GM12878 (cell line): ENCODE results near the gene AAMP. TPM values are rescaled to one million over a fixed set of nuclear protein-coding genes. Genes with fewer than 3 reads are reported as not detected.

Experiments
- ATAC-seq: fragments of 200-7000 bp; cut with Tn5 transposase; 3 replicates; pipeline ENCODE4 v1.9.1; 2020; ENCODE audit warnings: mild to moderate bottlenecking, moderate library complexity
- BruUV-seq: library from RNA; stranded (reverse); fragments of 400-500 nt; replicated peaks from 2 replicates; lab custom pipeline; 2021; lab: Mats Ljungman, UMichigan
- CTCF ChIA-PET: fragments of 300-600 bp; sonication (Branson Sonifier 250); formaldehyde crosslinking; extraction: SDS; loops from one replicate; lab custom pipeline; 2021; ENCODE audit warnings: inconsistent platforms; lab: Yijun Ruan, JAX
- POLR2A ChIA-PET: fragments of 350-600 bp; formaldehyde crosslinking; extraction: SDS; loops from one replicate; lab custom pipeline; 2021; ENCODE audit warnings: inconsistent platforms; lab: Charles Lee
- RAD21 ChIA-PET: fragments of 300-600 bp; sonication (Branson Sonifier 250); formaldehyde crosslinking; loops from one replicate; lab custom pipeline; 2023; ENCODE audit warnings: antibody characterized with exemption; ENCODE audit not compliant: unreplicated experiment; lab: Charles Lee
- SMC1A ChIA-PET: fragments of 300-600 bp; sonication (Branson Sonifier 250); formaldehyde crosslinking; loops from one replicate; lab custom pipeline; 2023; ENCODE audit not compliant: unreplicated experiment, uncharacterized antibody; lab: Charles Lee
- DNase-seq: peaks from one replicate; pipeline ENCODE4 v3.0.0-alpha.2; 2011; ENCODE audit warnings: low read depth, low spot score
- FAIRE-seq: peaks from 3 replicates; lab custom pipeline; 2011; peaks lifted over from hg19 to GRCh38; lab: Jason Lieb, UNC
- H2AFZ ChIP-seq: 2 replicates; pipeline ENCODE4 v1.6.0; 2011; ENCODE audit warnings: low read depth, low read length, control low read depth; ENCODE audit not compliant: control insufficient read depth
- H3K27ac ChIP-seq: 2 replicates; pipeline ENCODE4 v1.5.1; 2011; ENCODE audit warnings: control low read depth; ENCODE audit not compliant: control insufficient read depth, insufficient read depth
- H3K27me3 ChIP-seq, 2 experiments: replicated peaks in 1 of 2; 2 replicates each; pipeline versions ENCODE4 v1.6.0 to v1.6.1; 2011; ENCODE audit warnings: low read length in 1 of 2; ENCODE audit not compliant: control insufficient read depth in 2 of 2, insufficient read depth in 2 of 2
- H3K36me3 ChIP-seq, 2 experiments: 2 replicates each; pipeline ENCODE4 v1.5.1; 2011; ENCODE audit warnings: low read length in 1 of 2; ENCODE audit not compliant: control insufficient read depth in 2 of 2, insufficient read depth in 2 of 2
- H3K4me1 ChIP-seq: 2 replicates; pipeline ENCODE4 v1.6.1; 2011; ENCODE audit warnings: mild to moderate bottlenecking, low read length, moderate library complexity, mixed read lengths; ENCODE audit not compliant: control insufficient read depth, insufficient read depth
- H3K4me2 ChIP-seq: 2 replicates; pipeline ENCODE4 v1.6.0; 2011; ENCODE audit warnings: control low read depth; ENCODE audit not compliant: control insufficient read depth, insufficient read depth
- H3K4me3 ChIP-seq: fragments of 200-600 bp; sonication (generic); 2 replicates; pipeline ENCODE4 v1.5.1; 2016
- H3K79me2 ChIP-seq: 2 replicates; pipeline ENCODE4 v1.6.0; 2011; ENCODE audit warnings: low read length; ENCODE audit not compliant: control insufficient read depth, insufficient read depth
- H3K9ac ChIP-seq: 2 replicates; pipeline ENCODE4 v1.8.0; 2011; ENCODE audit warnings: low read length, control low read depth, mixed read lengths; ENCODE audit not compliant: control insufficient read depth, insufficient read depth
- H3K9me3 ChIP-seq: replicated peaks from 3 replicates; pipeline ENCODE4 v1.5.1; 2011; ENCODE audit warnings: mild to moderate bottlenecking, low read length; ENCODE audit not compliant: control insufficient read depth, insufficient read depth
- H4K20me1 ChIP-seq: 2 replicates; pipeline ENCODE4 v1.6.0; 2011; ENCODE audit not compliant: control insufficient read depth, insufficient read depth
- BRCA1 ChIP-seq: IDR thresholded peaks from 2 replicates; pipeline ENCODE4 v1.6.1; 2011; ENCODE audit warnings: low read depth, low read length, improper control_type of control experiment
- IKZF2 ChIP-seq, 2 experiments: fragments of 450-650 bp; IDR thresholded peaks; 2 replicates each; pipeline ENCODE4 v1.6.1; 2017; ENCODE audit warnings: mild to moderate bottlenecking in 2 of 2, moderate library complexity in 2 of 2
- NRF1 ChIP-seq: conservative IDR thresholded peaks from 2 replicates; pipeline ENCODE4 v1.6.1; 2011; ENCODE audit warnings: mild to moderate bottlenecking, low read depth, low read length, improper control_type of control experiment
- SMAD5 ChIP-seq: IDR thresholded peaks from 2 replicates; pipeline ENCODE4 v1.6.1; 2016; ENCODE audit warnings: antibody characterized with exemption, low read depth
- WGBS: methylation state at CpG from one replicate; pipeline ENCODE4 v1.1.6; 2016; ENCODE audit warnings: low lambda C conversion rate; ENCODE audit not compliant: insufficient replicate concordance, insufficient coverage; ENCODE audit errors: missing lambda C conversion rate; 5-methylcytosine and 5-hydroxymethylcytosine counted together
- in situ Hi-C: fragments of 300-500 bp; cut with MboI; formaldehyde crosslinking; loops from 9 replicates; pipeline ENCODE4 v1.14.3; 2018; ENCODE audit warnings: mixed read lengths
- intact Hi-C: fragments of 100-400 bp; cut with micrococcal nuclease; formaldehyde crosslinking; loops from one replicate; pipeline ENCODE4 v1.14.2; 2022; ENCODE audit not compliant: unreplicated experiment
- polyA plus RNA-seq, 11 experiments: library from polyadenylated mRNA; depleted of rRNA in 4 of 11; unstranded in 6 of 11; stranded (reverse) in 5 of 11; fragments of >200 nt; fragmentation: Nextera tagmentation in 4 of 11; fragmentation: Illumina TruSeq in 1 of 11; extraction: Ambion mirVana in 4 of 11; extraction: Trizol in 1 of 11; gene quantifications; 1 replicate in 1 of 11; 2 replicates in 10 of 11; pipeline versions ENCODE4 v1.2.1 to v1.2.3, GENCODE V29; 2011 to 2016; ENCODE audit warnings: inconsistent platforms in 2 of 11, missing spikeins in 2 of 11, low read depth in 1 of 11
- total RNA-seq, 4 experiments: library from RNA; depleted of rRNA in 3 of 4; stranded (reverse); fragments of >200 nt in 3 of 4; fragmentation: Illumina TruSeq in 1 of 4; extraction: Trizol in 1 of 4; gene quantifications; 2 replicates each; pipeline versions ENCODE4 v1.2.1 to v1.2.3, GENCODE V29; 2013 to 2021

Gene AAMP
- total and polyA plus RNA-seq, 10 of the 15 experiments (the other 5 are each of a cell fraction or from before 2014, with no cell fraction given): 4.4 to 140 (median 81.9) TPM

GRCh38 chr2:218271487-218271797 lies 1.5 kb upstream of the AAMP start:
- H3K27ac ChIP-seq: no peak overlapping the region
- 0% methylated on average over 4 of the region's 4 CpGs for WGBS
- peaks cover 18% of the 10 kb centered on the region for H3K4me1 ChIP-seq
- H2AFZ ChIP-seq: no peak overlapping the region
- ChIA-PET CTCF (interaction anchor here (0.7 to 7.0 kb wide), 24 partner anchors 11 to 415 kb away, joined by 3 to 154 read pairs (median 6); partner anchors contain the start of genes CATIP, GPBAR1, RNF25 and STK36), POLR2A (interaction anchor here (0.6 to 6.8 kb wide), 9 partner anchors 13 to 122 kb away, joined by 3 to 84 read pairs (median 4); partner anchors contain the start of gene TMBIM1)
- peak overlapping the region; percentile 88 for H3K4me3 ChIP-seq
- no peak for FAIRE-seq
- peak overlapping the region; percentile 90 for H3K4me2 ChIP-seq
- H3K9me3 ChIP-seq: no peaks in the 10 kb centered on the region
- peak overlapping the region; percentile 65 for H3K9ac ChIP-seq
- H4K20me1 ChIP-seq: no peaks in the 10 kb centered on the region
- in situ Hi-C loops: no loop called here
- TF ChIP-seq IKZF2 (IDR thresholded peaks at IDR 0.05) (0 out of 4 replicates have a peak, but pooled peaks of 1 of the 2 experiments have one; percentile 4), NRF1 (no peak), SMAD5 (no peak), BRCA1 (no peak)
- TF ChIP-seq, all 136 proteins: peak for 1
- no peak for DNase-seq
- Histone ChIP-seq H3K36me3 (peaks cover 18 to 21% of the 10 kb centered on the region in 2 experiments), H3K79me2 (peaks cover 19% of the 10 kb centered on the region), H3K27me3 (no peaks in the 10 kb centered on the region)
- SMC1A ChIA-PET: interaction anchor here (0.6 to 7.6 kb wide), 16 partner anchors 16 to 299 kb away, joined by 3 to 194 read pairs (median 3); partner anchors contain the start of genes CATIP and TMBIM1
- RAD21 ChIA-PET: interaction anchor here (0.6 to 7.3 kb wide), 18 partner anchors 13 to 416 kb away, joined by 3 to 141 read pairs (median 3); partner anchors contain the start of genes CATIP and TMBIM1
- BruUV-seq: no TSS peak
- intact Hi-C loops: loop anchor here (5.0 kb wide), 2 partner anchors 84 to 296 kb away; partner anchors contain the start of genes CNOT9 and USP37
- no peak for ATAC-seq
